ENCODE results near the gene CRYAA.
"Not testable (repeated sequence)": the region's sequence is repeated elsewhere in the genome, so short reads cannot be mapped to it uniquely, and the experiment has no call there.

The CRYAA gene

GRCh38 chr21:43168708-43169107, at the start of gene CRYAA:
Gene CRYAA (plus strand): TSS chr21:43169008. CDS start chr21:43169100, 92 bp downstream.
- not testable (repeated sequence) for H3K9ac ChIP-seq (ENCODE audit: low read depth, low read length); H3K9me3 ChIP-seq (ENCODE audit: insufficient read depth, low read depth, low read length); H3K27ac ChIP-seq (ENCODE audit: low read length); H3K27me3 ChIP-seq (ENCODE audit: insufficient read depth, low read length); H3K4me1 ChIP-seq (ENCODE audit: insufficient read depth, low read length); H3K36me3 ChIP-seq (ENCODE audit: insufficient read depth, low read depth, low read length); H3K4me3 ChIP-seq (ENCODE audit: low read length)

GRCh38 chr21:43130094-43130493, 38.7 kb upstream of the CRYAA start:
- H3K27me3 ChIP-seq (ENCODE audit: insufficient read depth, low read length); H3K36me3 ChIP-seq (ENCODE audit: insufficient read depth, low read depth, low read length); H3K9ac ChIP-seq (ENCODE audit: low read depth, low read length); H3K4me3 ChIP-seq (ENCODE audit: low read length); H3K9me3 ChIP-seq (ENCODE audit: insufficient read depth, low read depth, low read length); H3K4me1 ChIP-seq (ENCODE audit: insufficient read depth, low read length); H3K27ac ChIP-seq (ENCODE audit: low read length): not testable (repeated sequence)

- not testable (repeated sequence) for H3K9me3 ChIP-seq (ENCODE audit: insufficient read depth, low read depth, low read length); H3K4me3 ChIP-seq (ENCODE audit: low read length); H3K4me1 ChIP-seq (ENCODE audit: insufficient read depth, low read length); H3K27me3 ChIP-seq (ENCODE audit: insufficient read depth, low read length); H3K36me3 ChIP-seq (ENCODE audit: insufficient read depth, low read depth, low read length); H3K9ac ChIP-seq (ENCODE audit: low read depth, low read length); H3K27ac ChIP-seq (ENCODE audit: low read length)
Observed at GRCh38 chr21:43134520-43134919, 34.3 kb upstream of the CRYAA start.

GRCh38 chr21:43138944-43139343, 29.9 kb upstream of the CRYAA start:
- not testable (repeated sequence) for H3K36me3 ChIP-seq (ENCODE audit: insufficient read depth, low read depth, low read length); H3K4me3 ChIP-seq (ENCODE audit: low read length); H3K27ac ChIP-seq (ENCODE audit: low read length); H3K4me1 ChIP-seq (ENCODE audit: insufficient read depth, low read length); H3K9me3 ChIP-seq (ENCODE audit: insufficient read depth, low read depth, low read length); H3K9ac ChIP-seq (ENCODE audit: low read depth, low read length); H3K27me3 ChIP-seq (ENCODE audit: insufficient read depth, low read length)

- H3K9ac ChIP-seq (ENCODE audit: low read depth, low read length); H3K4me1 ChIP-seq (ENCODE audit: insufficient read depth, low read length); H3K9me3 ChIP-seq (ENCODE audit: insufficient read depth, low read depth, low read length); H3K36me3 ChIP-seq (ENCODE audit: insufficient read depth, low read depth, low read length); H3K27ac ChIP-seq (ENCODE audit: low read length); H3K27me3 ChIP-seq (ENCODE audit: insufficient read depth, low read length); H3K4me3 ChIP-seq (ENCODE audit: low read length): not testable (repeated sequence)
Observed at GRCh38 chr21:43141407-43141806, 27.4 kb upstream of the CRYAA start.

GRCh38 chr21:43146637-43147036, 22.2 kb upstream of the CRYAA start:
- H3K4me1 ChIP-seq (ENCODE audit: insufficient read depth, low read length); H3K4me3 ChIP-seq (ENCODE audit: low read length); H3K9me3 ChIP-seq (ENCODE audit: insufficient read depth, low read depth, low read length); H3K27ac ChIP-seq (ENCODE audit: low read length); H3K27me3 ChIP-seq (ENCODE audit: insufficient read depth, low read length); H3K9ac ChIP-seq (ENCODE audit: low read depth, low read length); H3K36me3 ChIP-seq (ENCODE audit: insufficient read depth, low read depth, low read length): not testable (repeated sequence)

GRCh38 chr21:43147999-43148398, 20.8 kb upstream of the CRYAA start:
- H3K27me3 ChIP-seq (ENCODE audit: insufficient read depth, low read length); H3K4me1 ChIP-seq (ENCODE audit: insufficient read depth, low read length); H3K9ac ChIP-seq (ENCODE audit: low read depth, low read length); H3K4me3 ChIP-seq (ENCODE audit: low read length); H3K9me3 ChIP-seq (ENCODE audit: insufficient read depth, low read depth, low read length); H3K27ac ChIP-seq (ENCODE audit: low read length); H3K36me3 ChIP-seq (ENCODE audit: insufficient read depth, low read depth, low read length): not testable (repeated sequence)

GRCh38 chr21:43149344-43149743, 19.5 kb upstream of the CRYAA start:
- H3K9me3 ChIP-seq (ENCODE audit: insufficient read depth, low read depth, low read length); H3K4me3 ChIP-seq (ENCODE audit: low read length): not testable (repeated sequence)

GRCh38 chr21:43153601-43154000, 15.2 kb upstream of the CRYAA start:
- not testable (repeated sequence) for H3K4me3 ChIP-seq (ENCODE audit: low read length); H3K27ac ChIP-seq (ENCODE audit: low read length); H3K36me3 ChIP-seq (ENCODE audit: insufficient read depth, low read depth, low read length); H3K9me3 ChIP-seq (ENCODE audit: insufficient read depth, low read depth, low read length); H3K9ac ChIP-seq (ENCODE audit: low read depth, low read length); H3K4me1 ChIP-seq (ENCODE audit: insufficient read depth, low read length); H3K27me3 ChIP-seq (ENCODE audit: insufficient read depth, low read length)

More at GRCh38 chr21:43149344-43149743, 19.5 kb upstream of the CRYAA start:
- H3K36me3 ChIP-seq (ENCODE audit: insufficient read depth, low read depth, low read length); H3K27ac ChIP-seq (ENCODE audit: low read length); H3K4me1 ChIP-seq (ENCODE audit: insufficient read depth, low read length); H3K9ac ChIP-seq (ENCODE audit: low read depth, low read length); H3K27me3 ChIP-seq (ENCODE audit: insufficient read depth, low read length): not testable (repeated sequence)

- H3K4me1 ChIP-seq (ENCODE audit: insufficient read depth, low read length); H3K36me3 ChIP-seq (ENCODE audit: insufficient read depth, low read depth, low read length); H3K9ac ChIP-seq (ENCODE audit: low read depth, low read length); H3K27me3 ChIP-seq (ENCODE audit: insufficient read depth, low read length); H3K27ac ChIP-seq (ENCODE audit: low read length); H3K9me3 ChIP-seq (ENCODE audit: insufficient read depth, low read depth, low read length); H3K4me3 ChIP-seq (ENCODE audit: low read length): not testable (repeated sequence)
Observed at GRCh38 chr21:43159279-43160175, 9.3 kb upstream of the CRYAA start.

GRCh38 chr21:43161826-43162707, 6.7 kb upstream of the CRYAA start:
- H3K9me3 ChIP-seq (ENCODE audit: insufficient read depth, low read depth, low read length); H3K27me3 ChIP-seq (ENCODE audit: insufficient read depth, low read length); H3K4me1 ChIP-seq (ENCODE audit: insufficient read depth, low read length); H3K9ac ChIP-seq (ENCODE audit: low read depth, low read length); H3K36me3 ChIP-seq (ENCODE audit: insufficient read depth, low read depth, low read length); H3K4me3 ChIP-seq (ENCODE audit: low read length); H3K27ac ChIP-seq (ENCODE audit: low read length): not testable (repeated sequence)

GRCh38 chr21:43162708-43163205, 6.1 kb upstream of the CRYAA start:
- H3K9me3 ChIP-seq (ENCODE audit: insufficient read depth, low read depth, low read length); H3K27ac ChIP-seq (ENCODE audit: low read length); H3K4me1 ChIP-seq (ENCODE audit: insufficient read depth, low read length); H3K9ac ChIP-seq (ENCODE audit: low read depth, low read length); H3K36me3 ChIP-seq (ENCODE audit: insufficient read depth, low read depth, low read length); H3K27me3 ChIP-seq (ENCODE audit: insufficient read depth, low read length); H3K4me3 ChIP-seq (ENCODE audit: low read length): not testable (repeated sequence)

Data from iPS-20b (cell line).